Measurements from ENCODE around the gene GBP2. TPM values are rescaled to one million over a fixed set of nuclear protein-coding genes. Genes with fewer than 3 reads are reported as not detected.

The GBP2 gene
- total and polyA plus RNA-seq, 2 donors (not counting 3 experiments of a cell fraction or from before 2014, with no cell fraction given), result 13.1 to 30.2 TPM

DNA sequence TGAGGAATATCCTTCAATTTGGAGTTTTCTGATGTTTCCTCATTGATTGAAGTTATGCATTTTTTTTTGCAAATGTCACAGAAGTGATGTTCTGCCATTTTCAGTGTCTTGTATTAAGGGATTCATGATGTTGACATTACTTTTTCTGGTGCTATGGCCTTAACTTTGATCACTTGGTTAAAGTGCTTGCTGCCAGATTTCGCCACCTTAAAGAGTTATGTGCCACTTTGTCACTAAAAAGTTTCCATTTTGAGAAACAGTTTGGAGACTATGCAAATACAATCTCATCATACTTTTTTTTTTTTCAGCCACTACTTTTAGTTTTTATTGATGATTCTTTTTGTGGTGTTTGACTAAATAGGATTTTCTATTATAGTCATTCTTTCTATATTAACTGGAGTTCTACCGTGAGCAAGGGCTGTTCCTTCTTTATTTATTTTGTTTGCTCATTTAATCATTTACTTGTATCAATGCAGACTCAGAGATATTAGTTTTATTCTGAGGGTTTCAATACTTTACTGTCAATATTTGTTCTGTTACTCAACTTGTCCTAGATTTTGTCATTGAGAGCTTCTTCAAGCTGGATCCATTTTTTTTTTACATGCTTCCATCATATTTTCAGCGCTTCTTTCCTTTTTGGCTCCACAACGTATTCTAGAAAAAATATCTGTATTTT lies 46.7 kb upstream of the GBP2 start:
- DNase-seq (ENCODE audit: low read depth, low spot score) (no peak), FAIRE-seq (no peak)
- no peaks in the 10 kb centered on the region for H3K4me1 ChIP-seq (ENCODE audit: control insufficient read depth, extremely low read depth, insufficient read depth, low read length)
- CTCF ChIA-PET, result interaction anchor here (0.9 to 1.0 kb wide), 2 partner anchors 9 to 10 kb away, joined by 3 read pairs; no protein-coding TSS in a partner anchor
- H3K4me3 ChIP-seq (replicated peaks in 1 of 3; ENCODE audit: insufficient read depth in 1 of 3, low read depth in 1 of 3, low read length in 3 of 3), result no peak overlapping the region
- TF ChIP-seq POLR2A (IDR thresholded peaks at IDR 0.05; ENCODE audit: low read depth, low read length) (no peak), FOS (IDR thresholded peaks at IDR 0.05; ENCODE audit: borderline replicate concordance, insufficient read depth, low read length) (no peak), MYC (IDR thresholded peaks at IDR 0.05; ENCODE audit: low read depth, low read length) (no peak), POLR2AphosphoS5 (IDR thresholded peaks at IDR 0.05; ENCODE audit: insufficient read depth, low read depth, low read length) (no peak), GATA2 (IDR thresholded peaks at IDR 0.05; ENCODE audit: insufficient read depth, insufficient read length, low read depth, low read length) (no peak), EZH2 (IDR thresholded peaks at IDR 0.05; ENCODE audit: borderline replicate concordance, low read depth, low read length, severe bottlenecking) (no peak), JUN (IDR thresholded peaks at IDR 0.05; ENCODE audit: borderline replicate concordance, insufficient read depth, insufficient read length, low read depth) (no peak)
- TF ChIP-seq, protein P1, sequence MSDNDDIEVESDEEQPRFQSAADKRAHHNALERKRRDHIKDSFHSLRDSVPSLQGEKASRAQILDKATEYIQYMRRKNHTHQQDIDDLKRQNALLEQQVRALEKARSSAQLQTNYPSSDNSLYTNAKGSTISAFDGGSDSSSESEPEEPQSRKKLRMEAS (IDR thresholded peaks at IDR 0.05; ENCODE audit: insufficient read depth, insufficient read length), result no peak
- TF ChIP-seq, protein P2, sequence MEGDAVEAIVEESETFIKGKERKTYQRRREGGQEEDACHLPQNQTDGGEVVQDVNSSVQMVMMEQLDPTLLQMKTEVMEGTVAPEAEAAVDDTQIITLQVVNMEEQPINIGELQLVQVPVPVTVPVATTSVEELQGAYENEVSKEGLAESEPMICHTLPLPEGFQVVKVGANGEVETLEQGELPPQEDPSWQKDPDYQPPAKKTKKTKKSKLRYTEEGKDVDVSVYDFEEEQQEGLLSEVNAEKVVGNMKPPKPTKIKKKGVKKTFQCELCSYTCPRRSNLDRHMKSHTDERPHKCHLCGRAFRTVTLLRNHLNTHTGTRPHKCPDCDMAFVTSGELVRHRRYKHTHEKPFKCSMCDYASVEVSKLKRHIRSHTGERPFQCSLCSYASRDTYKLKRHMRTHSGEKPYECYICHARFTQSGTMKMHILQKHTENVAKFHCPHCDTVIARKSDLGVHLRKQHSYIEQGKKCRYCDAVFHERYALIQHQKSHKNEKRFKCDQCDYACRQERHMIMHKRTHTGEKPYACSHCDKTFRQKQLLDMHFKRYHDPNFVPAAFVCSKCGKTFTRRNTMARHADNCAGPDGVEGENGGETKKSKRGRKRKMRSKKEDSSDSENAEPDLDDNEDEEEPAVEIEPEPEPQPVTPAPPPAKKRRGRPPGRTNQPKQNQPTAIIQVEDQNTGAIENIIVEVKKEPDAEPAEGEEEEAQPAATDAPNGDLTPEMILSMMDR (IDR thresholded peaks at IDR 0.05; ENCODE audit: extremely low read depth in 1 of 2, insufficient read depth in 1 of 2, low read depth in 1 of 2, low read length in 2 of 2), result no peak
- BruUV-seq (replicated peaks), result no TSS peak
- no peaks in the 10 kb centered on the region for H3K79me2 ChIP-seq (ENCODE audit: control insufficient read depth, insufficient read depth, low read length)
- intact Hi-C loops (cut with micrococcal nuclease) (no loop called here), dilution Hi-C loops (cut with MboI; ENCODE audit: extremely low pct_ligation_motif_present, low sequenced_read_pairs) (no loop called here)
- H3K9me3 ChIP-seq (replicated peaks; ENCODE audit: control insufficient read depth, insufficient read depth, low read length), result no peaks in the 10 kb centered on the region
- POLR2A ChIA-PET, result no interaction called here
- H3K27me3 ChIP-seq (ENCODE audit: control insufficient read depth in 2 of 2, insufficient read depth in 2 of 2, low read length in 2 of 2), result no peaks in the 10 kb centered on the region
- H2AFZ ChIP-seq (ENCODE audit: low read depth, low read length), result no peak overlapping the region
- H4K20me1 ChIP-seq (replicated peaks; ENCODE audit: control insufficient read depth, extremely low read depth, insufficient read depth, low read length), result no peaks in the 10 kb centered on the region
- no peak overlapping the region for H3K4me2 ChIP-seq (ENCODE audit: insufficient read depth, low read length)
- no peak overlapping the region for H3K27ac ChIP-seq (ENCODE audit: insufficient read depth, low read depth, low read length)
- H3K9ac ChIP-seq (replicated peaks; ENCODE audit: extremely low read depth, insufficient read depth, low read length), result no peak overlapping the region
- H3K36me3 ChIP-seq (ENCODE audit: control insufficient read depth in 2 of 2, extremely low read depth in 1 of 2, insufficient read depth in 2 of 2, low read length in 2 of 2), result no peaks in the 10 kb centered on the region
- no peaks in the 10 kb centered on the region for H3K9me1 ChIP-seq (replicated peaks; ENCODE audit: control insufficient read depth, extremely low read depth, insufficient read depth, low read length)
